Osteocyte (in vitro differentiated cells): ENCODE data around the gene TARP.
"Not testable (repeated sequence)": the region's sequence is repeated elsewhere in the genome, so short reads cannot be mapped to it uniquely, and the experiment has no call there.

ENCODE experiments used
- DNase-seq: peaks from one replicate; pipeline ENCODE4 v3.0.0; 2021; ENCODE audit warnings: mixed read lengths; ENCODE audit not compliant: unreplicated experiment; ENCODE audit errors: extremely low spot score
- H3K27ac Mint-ChIP-seq: one replicate; pipeline ENCODE4 v1.8.0; 2021; ENCODE audit warnings: mild to moderate bottlenecking, mixed read lengths; ENCODE audit not compliant: unreplicated experiment
- H3K27me3 Mint-ChIP-seq: one replicate; pipeline ENCODE4 v1.8.0; 2021; ENCODE audit warnings: mixed read lengths; ENCODE audit not compliant: unreplicated experiment
- H3K36me3 Mint-ChIP-seq: one replicate; pipeline ENCODE4 v1.8.0; 2021; ENCODE audit warnings: mixed read lengths; ENCODE audit not compliant: unreplicated experiment
- H3K4me1 Mint-ChIP-seq: one replicate; pipeline ENCODE4 v1.8.0; 2021; ENCODE audit warnings: mixed read lengths; ENCODE audit not compliant: unreplicated experiment
- H3K4me3 Mint-ChIP-seq: one replicate; pipeline ENCODE4 v1.8.0; 2021; ENCODE audit warnings: mild to moderate bottlenecking, moderate library complexity, mixed read lengths; ENCODE audit not compliant: unreplicated experiment
- H3K9me3 Mint-ChIP-seq: one replicate; pipeline ENCODE4 v1.8.0; 2021; ENCODE audit warnings: mixed read lengths; ENCODE audit not compliant: unreplicated experiment
- TF ChIP-seq, protein P1 (sequence below): fragments of 200-600 bp; sonication (generic); IDR thresholded peaks from 2 replicates; pipeline ENCODE4 v1.5.0; 2021; ENCODE audit warnings: antibody characterized with exemption, mild to moderate bottlenecking, moderate library complexity

The TARP gene

GRCh38 chr7:38245409-38245977 is 27.9 kb downstream of the TARP start:
- Mint-ChIP-seq H3K4me1 (no peaks in the 10 kb centered on the region), H3K9me3 (no peaks in the 10 kb centered on the region), H3K27ac (no peak overlapping the region), H3K36me3 (no peaks in the 10 kb centered on the region), H3K27me3 (peaks cover 22% of the 10 kb centered on the region), H3K4me3 (no peak overlapping the region)
- TF ChIP-seq, protein P1, sequence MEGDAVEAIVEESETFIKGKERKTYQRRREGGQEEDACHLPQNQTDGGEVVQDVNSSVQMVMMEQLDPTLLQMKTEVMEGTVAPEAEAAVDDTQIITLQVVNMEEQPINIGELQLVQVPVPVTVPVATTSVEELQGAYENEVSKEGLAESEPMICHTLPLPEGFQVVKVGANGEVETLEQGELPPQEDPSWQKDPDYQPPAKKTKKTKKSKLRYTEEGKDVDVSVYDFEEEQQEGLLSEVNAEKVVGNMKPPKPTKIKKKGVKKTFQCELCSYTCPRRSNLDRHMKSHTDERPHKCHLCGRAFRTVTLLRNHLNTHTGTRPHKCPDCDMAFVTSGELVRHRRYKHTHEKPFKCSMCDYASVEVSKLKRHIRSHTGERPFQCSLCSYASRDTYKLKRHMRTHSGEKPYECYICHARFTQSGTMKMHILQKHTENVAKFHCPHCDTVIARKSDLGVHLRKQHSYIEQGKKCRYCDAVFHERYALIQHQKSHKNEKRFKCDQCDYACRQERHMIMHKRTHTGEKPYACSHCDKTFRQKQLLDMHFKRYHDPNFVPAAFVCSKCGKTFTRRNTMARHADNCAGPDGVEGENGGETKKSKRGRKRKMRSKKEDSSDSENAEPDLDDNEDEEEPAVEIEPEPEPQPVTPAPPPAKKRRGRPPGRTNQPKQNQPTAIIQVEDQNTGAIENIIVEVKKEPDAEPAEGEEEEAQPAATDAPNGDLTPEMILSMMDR = no peak
- DNase-seq = no peak

DNA sequence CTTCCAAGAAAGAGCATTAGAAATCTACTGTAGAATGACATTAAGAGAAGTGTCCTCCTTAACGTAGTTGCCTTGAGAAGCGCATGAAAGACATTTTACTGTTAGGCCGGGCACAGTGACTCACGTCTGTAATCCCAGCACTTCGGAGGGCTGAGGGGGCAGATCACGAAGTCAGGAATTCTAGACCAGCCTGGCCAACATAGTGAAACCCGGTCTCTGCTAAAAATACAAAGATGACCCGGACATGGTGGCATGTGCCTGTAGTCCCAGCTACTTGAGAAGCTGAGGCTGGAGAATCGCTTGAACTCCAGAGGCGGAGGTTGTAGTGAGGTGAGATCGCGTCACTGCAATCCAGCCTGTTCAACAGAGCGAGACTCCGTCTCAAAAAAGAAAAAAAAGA is 28.9 kb downstream of the TARP start:
- Mint-ChIP-seq H3K4me3 (no peak overlapping the region), H3K36me3 (no peaks in the 10 kb centered on the region), H3K9me3 (no peaks in the 10 kb centered on the region), H3K4me1 (no peaks in the 10 kb centered on the region), H3K27ac (no peak overlapping the region), H3K27me3 (peaks cover 22% of the 10 kb centered on the region)
- DNase-seq = no peak
- TF ChIP-seq, protein P1 = no peak

GRCh38 chr7:38243345-38243744 is 30.1 kb downstream of the TARP start:
- H3K9me3 Mint-ChIP-seq, H3K36me3 Mint-ChIP-seq, H3K4me3 Mint-ChIP-seq, H3K27ac Mint-ChIP-seq, DNase-seq, H3K4me1 Mint-ChIP-seq: not testable (repeated sequence)
- H3K27me3 Mint-ChIP-seq = peaks cover 19% of the 10 kb centered on the region

- Mint-ChIP-seq H3K36me3 (no peaks in the 10 kb centered on the region), H3K9me3 (no peaks in the 10 kb centered on the region), H3K27ac (no peak overlapping the region), H3K4me1 (no peaks in the 10 kb centered on the region), H3K4me3 (no peak overlapping the region), H3K27me3 (peaks cover 19% of the 10 kb centered on the region)
- TF ChIP-seq, protein P1 = no peak
- DNase-seq = no peak
These were observed 30.6 kb downstream of the TARP start for GRCh38 chr7:38242814-38243213.

- Mint-ChIP-seq H3K4me3 (no peak overlapping the region), H3K9me3 (no peaks in the 10 kb centered on the region), H3K27me3 (peaks cover 10% of the 10 kb centered on the region), H3K36me3 (no peaks in the 10 kb centered on the region), H3K27ac (no peak overlapping the region), H3K4me1 (no peaks in the 10 kb centered on the region)
- TF ChIP-seq, protein P1 = no peak
- DNase-seq = no peak
These were observed 32.4 kb downstream of the TARP start for GRCh38 chr7:38241071-38241470.

DNA sequence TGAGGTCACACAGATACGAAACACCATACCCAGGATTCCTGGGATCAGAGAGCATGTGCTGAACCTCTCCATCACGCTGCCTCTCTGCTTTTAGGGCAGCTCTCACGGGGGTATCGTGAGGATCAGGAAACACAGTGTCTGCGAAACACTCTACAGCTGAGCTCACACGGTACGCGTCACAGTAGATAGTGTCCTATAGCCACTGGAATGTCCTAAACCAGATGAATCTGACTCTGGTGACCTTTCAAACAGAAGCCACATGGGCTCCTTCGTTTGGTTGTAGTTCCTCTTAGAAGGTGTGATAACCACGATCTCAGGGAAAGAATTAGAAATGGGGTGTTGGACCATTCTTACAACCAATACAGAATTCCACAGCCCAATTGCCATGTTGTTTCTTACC is 34.3 kb downstream of the TARP start:
- not testable (repeated sequence) for H3K9me3 Mint-ChIP-seq, H3K36me3 Mint-ChIP-seq, H3K27me3 Mint-ChIP-seq, H3K27ac Mint-ChIP-seq, H3K4me3 Mint-ChIP-seq, H3K4me1 Mint-ChIP-seq, DNase-seq
